Endothelial cell (in vitro differentiated cells): ENCODE data around the gene CLPTM1L. TPM values are rescaled to one million over a fixed set of nuclear protein-coding genes. Genes with fewer than 3 reads are reported as not detected.

Experiments used
- DNase-seq: peaks from one replicate; pipeline ENCODE4 v3.0.0; 2021; ENCODE audit warnings: low spot score
- H3K27ac Mint-ChIP-seq: one replicate; pipeline ENCODE4 v1.8.0; 2021; ENCODE audit warnings: mixed read lengths, inconsistent platforms; ENCODE audit not compliant: unreplicated experiment
- H3K27me3 Mint-ChIP-seq: one replicate; pipeline ENCODE4 v1.8.0; 2021; ENCODE audit warnings: mild to moderate bottlenecking, moderate library complexity, mixed read lengths, inconsistent platforms; ENCODE audit not compliant: unreplicated experiment
- H3K36me3 Mint-ChIP-seq: one replicate; pipeline ENCODE4 v1.8.0; 2021; ENCODE audit warnings: mild to moderate bottlenecking, low read depth, mixed read lengths, inconsistent platforms; ENCODE audit not compliant: unreplicated experiment
- H3K4me1 Mint-ChIP-seq: one replicate; pipeline ENCODE4 v1.8.0; 2021; ENCODE audit warnings: mild to moderate bottlenecking, mixed read lengths, inconsistent platforms; ENCODE audit not compliant: unreplicated experiment
- H3K4me3 Mint-ChIP-seq: one replicate; pipeline ENCODE4 v1.8.0; 2021; ENCODE audit warnings: mild to moderate bottlenecking, mixed read lengths, inconsistent platforms; ENCODE audit not compliant: unreplicated experiment
- H3K9me3 Mint-ChIP-seq: one replicate; pipeline ENCODE4 v1.8.0; 2021; ENCODE audit warnings: mixed read lengths, inconsistent platforms; ENCODE audit not compliant: unreplicated experiment
- total RNA-seq: library from RNA; stranded (reverse); fragmentation: NEBNext Ultra II Directional; extraction: Animal tissue kit (Norgen Biotek cat#: 25700); gene quantifications from one replicate; pipeline ENCODE4 v1.2.1, GENCODE V29; 2021; ENCODE audit not compliant: unreplicated experiment
- TF ChIP-seq, protein P1 (sequence below): fragments of 200-600 bp; sonication (generic); IDR thresholded peaks from one replicate; pipeline ENCODE4 v1.5.0; 2021; ENCODE audit warnings: antibody characterized with exemption; ENCODE audit not compliant: unreplicated experiment

CLPTM1L gene
- total RNA-seq, 1 donor from 2014 or later, result 86.6 TPM

DNA sequence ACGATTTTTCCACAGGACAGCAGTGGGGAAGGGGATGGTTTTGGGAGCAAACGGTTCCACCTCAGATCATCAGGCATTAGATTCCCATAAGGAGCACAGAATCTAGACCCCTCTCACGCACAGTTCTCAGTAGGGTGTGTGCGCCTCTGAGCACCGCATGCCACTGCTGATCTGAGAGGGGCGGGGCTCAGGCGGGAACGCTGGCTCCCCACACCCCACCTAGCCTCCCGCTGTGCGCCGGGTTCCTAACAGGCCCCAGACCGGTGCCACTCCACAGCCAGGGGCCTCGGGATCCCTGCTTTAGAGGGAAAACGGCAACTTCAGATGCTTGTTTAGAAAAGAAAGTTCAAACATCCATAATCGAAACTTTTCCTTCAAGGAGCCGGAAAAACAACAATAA, 70.4 kb downstream of the CLPTM1L start:
- peaks cover 12% of the 10 kb centered on the region for H3K27me3 Mint-ChIP-seq
- no peak overlapping the region for H3K27ac Mint-ChIP-seq
- H3K36me3 Mint-ChIP-seq, result no peaks in the 10 kb centered on the region
- TF ChIP-seq, protein P1, sequence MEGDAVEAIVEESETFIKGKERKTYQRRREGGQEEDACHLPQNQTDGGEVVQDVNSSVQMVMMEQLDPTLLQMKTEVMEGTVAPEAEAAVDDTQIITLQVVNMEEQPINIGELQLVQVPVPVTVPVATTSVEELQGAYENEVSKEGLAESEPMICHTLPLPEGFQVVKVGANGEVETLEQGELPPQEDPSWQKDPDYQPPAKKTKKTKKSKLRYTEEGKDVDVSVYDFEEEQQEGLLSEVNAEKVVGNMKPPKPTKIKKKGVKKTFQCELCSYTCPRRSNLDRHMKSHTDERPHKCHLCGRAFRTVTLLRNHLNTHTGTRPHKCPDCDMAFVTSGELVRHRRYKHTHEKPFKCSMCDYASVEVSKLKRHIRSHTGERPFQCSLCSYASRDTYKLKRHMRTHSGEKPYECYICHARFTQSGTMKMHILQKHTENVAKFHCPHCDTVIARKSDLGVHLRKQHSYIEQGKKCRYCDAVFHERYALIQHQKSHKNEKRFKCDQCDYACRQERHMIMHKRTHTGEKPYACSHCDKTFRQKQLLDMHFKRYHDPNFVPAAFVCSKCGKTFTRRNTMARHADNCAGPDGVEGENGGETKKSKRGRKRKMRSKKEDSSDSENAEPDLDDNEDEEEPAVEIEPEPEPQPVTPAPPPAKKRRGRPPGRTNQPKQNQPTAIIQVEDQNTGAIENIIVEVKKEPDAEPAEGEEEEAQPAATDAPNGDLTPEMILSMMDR, result no peak
- no peaks in the 10 kb centered on the region for H3K9me3 Mint-ChIP-seq
- H3K4me1 Mint-ChIP-seq, result peaks cover 2% of the 10 kb centered on the region
- H3K4me3 Mint-ChIP-seq, result no peak overlapping the region
- DNase-seq, result no peak

DNA sequence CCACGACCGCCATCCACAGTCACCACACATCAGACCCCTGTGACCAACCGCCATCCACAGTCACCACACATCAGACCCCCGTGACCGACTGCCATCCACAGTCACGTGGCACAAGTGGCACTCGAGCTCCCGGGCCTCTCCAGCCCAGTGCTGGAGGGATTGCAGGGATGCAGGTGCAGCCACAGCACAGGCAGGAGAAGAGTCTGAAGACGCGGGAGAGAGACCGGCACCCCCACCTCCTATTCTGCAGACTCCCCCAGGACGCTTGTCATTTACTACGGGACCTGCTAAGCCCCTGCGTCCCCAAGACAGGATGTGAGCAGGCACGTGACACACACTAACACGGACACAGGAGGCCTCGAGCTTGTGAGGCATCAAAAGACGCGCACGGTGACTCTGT, 71.2 kb downstream of the CLPTM1L start:
- DNase-seq, result no peak
- H3K27me3 Mint-ChIP-seq, result peaks cover 12% of the 10 kb centered on the region
- TF ChIP-seq, protein P1, result no peak
- no peaks in the 10 kb centered on the region for H3K36me3 Mint-ChIP-seq
- no peaks in the 10 kb centered on the region for H3K9me3 Mint-ChIP-seq
- H3K27ac Mint-ChIP-seq, result no peak overlapping the region
- no peak overlapping the region for H3K4me3 Mint-ChIP-seq
- H3K4me1 Mint-ChIP-seq, result peaks cover 2% of the 10 kb centered on the region

DNA sequence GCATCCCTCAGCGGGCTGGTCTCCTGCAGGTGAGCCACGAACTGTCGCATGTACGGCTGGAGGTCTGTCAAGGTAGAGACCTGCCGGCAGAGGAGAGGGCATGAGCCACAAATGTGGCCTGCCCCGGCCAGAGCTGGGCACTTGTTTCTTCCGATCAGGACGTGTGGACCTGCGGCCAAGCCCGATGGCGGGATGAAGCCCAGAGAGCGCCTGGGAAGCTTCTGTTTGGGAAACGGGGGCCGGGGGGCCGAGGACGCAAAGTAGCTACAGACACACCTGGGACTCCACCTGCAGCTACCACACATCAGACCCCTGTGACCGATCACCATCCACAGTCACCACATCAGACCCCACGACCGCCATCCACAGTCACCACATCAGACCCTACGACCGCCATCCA, 72.7 kb downstream of the CLPTM1L start:
- DNase-seq, result no peak
- Mint-ChIP-seq H3K9me3 (no peaks in the 10 kb centered on the region), H3K27ac (no peak overlapping the region), H3K27me3 (peaks cover 4% of the 10 kb centered on the region), H3K4me1 (peaks cover 2% of the 10 kb centered on the region), H3K4me3 (no peak overlapping the region), H3K36me3 (no peaks in the 10 kb centered on the region)
- TF ChIP-seq, protein P1, result no peak

DNA sequence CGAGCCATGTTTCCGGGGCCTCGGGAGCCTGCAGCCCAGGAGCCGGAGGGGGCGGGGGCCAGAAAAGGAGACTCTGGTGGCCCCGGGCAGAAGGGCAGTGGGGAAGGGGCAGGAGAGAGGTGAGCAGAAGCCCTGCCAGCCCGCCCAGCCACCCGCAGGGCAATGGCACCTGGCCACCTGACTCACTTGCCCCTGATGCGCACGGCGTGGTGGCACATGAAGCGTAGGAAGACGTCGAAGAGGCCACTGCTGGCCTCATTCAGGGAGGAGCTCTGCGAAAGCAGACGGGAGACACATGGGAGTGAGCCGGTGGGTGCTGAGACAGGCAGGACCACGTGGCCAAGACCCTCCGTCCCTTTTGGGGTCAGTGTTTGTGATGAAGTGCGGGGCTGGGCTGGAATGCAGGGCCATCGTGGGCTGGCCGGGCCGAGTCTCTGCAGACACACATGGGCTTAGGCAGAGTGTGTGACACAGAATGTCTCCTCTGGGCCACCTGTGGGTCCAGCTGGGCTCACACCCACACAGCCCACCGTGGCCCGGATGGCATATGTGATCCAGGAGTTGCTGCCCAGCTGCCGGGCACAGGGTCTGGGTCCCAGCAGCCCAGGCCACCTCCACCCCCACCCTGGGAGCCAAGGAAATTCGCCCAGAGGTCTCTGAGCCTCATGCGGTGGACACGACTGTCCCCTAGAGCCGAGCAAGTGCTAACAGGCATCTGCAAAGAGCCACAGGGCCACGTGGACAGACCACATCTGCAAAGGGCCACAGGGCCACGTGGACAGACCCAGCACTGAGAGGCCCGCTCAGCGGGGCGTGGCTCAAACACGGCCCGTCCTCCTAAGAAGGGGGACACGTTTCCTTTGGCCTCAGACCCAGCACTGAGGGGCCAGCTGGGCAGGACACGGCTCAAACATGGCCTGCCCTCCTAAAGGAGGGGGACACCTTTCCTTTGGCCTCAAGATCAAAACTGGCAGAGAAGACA, 73.7 kb downstream of the CLPTM1L start:
- H3K27me3 Mint-ChIP-seq, result peaks cover 4% of the 10 kb centered on the region
- TF ChIP-seq, protein P1, result no peak
- no peak overlapping the region for H3K27ac Mint-ChIP-seq
- H3K36me3 Mint-ChIP-seq, result no peaks in the 10 kb centered on the region
- H3K9me3 Mint-ChIP-seq, result no peaks in the 10 kb centered on the region
- H3K4me3 Mint-ChIP-seq, result no peak overlapping the region
- DNase-seq, result no peak
- H3K4me1 Mint-ChIP-seq, result peaks cover 2% of the 10 kb centered on the region

DNA sequence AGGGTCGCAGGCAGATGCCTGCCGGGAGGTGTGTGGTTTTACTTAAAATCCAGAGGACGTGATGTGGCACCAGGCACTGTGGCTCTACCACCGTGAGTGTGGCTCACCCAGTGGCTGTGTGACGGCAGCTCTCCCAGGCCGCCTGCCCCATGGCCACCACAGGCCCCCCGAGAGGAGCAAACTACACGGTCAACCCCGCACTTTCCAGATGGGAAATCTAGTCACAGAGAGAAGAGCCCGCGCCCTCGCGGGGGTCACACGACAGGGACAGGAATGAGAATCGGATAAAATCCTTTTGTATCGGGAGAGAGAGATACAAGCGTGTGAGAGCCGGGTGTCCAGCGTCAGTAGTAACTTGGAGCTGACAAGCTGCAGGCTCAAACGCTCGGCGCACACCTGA, 74.5 kb downstream of the CLPTM1L start:
- H3K9me3 Mint-ChIP-seq, result no peaks in the 10 kb centered on the region
- no peaks in the 10 kb centered on the region for H3K36me3 Mint-ChIP-seq
- H3K4me1 Mint-ChIP-seq, result peaks cover 2% of the 10 kb centered on the region
- peak overlapping the region; percentile 74 for H3K4me3 Mint-ChIP-seq
- H3K27ac Mint-ChIP-seq, result no peak overlapping the region
- DNase-seq, result no peak
- H3K27me3 Mint-ChIP-seq, result peaks cover 4% of the 10 kb centered on the region
- TF ChIP-seq, protein P1, result no peak
